HUES64 (cell line): ENCODE measurements around the gene LITAFD. TPM values are rescaled to one million over a fixed set of nuclear protein-coding genes. Genes with fewer than 3 reads are reported as not detected.
"Not testable (repeated sequence)": the region's sequence is repeated elsewhere in the genome, so short reads cannot be mapped to it uniquely, and the experiment has no call there.

Source experiments
- H3K27ac ChIP-seq: 2 replicates; pipeline ENCODE4 v1.7.0; 2013; ENCODE audit warnings: low read depth, low read length, inconsistent platforms
- H3K27me3 ChIP-seq: 2 replicates; pipeline ENCODE4 v1.6.1; 2013; ENCODE audit warnings: mild to moderate bottlenecking, low read length; ENCODE audit not compliant: insufficient read depth
- H3K36me3 ChIP-seq: 2 replicates; pipeline ENCODE4 v1.6.1; 2013; ENCODE audit warnings: mild to moderate bottlenecking, low read length; ENCODE audit not compliant: insufficient read depth
- H3K4me1 ChIP-seq: 2 replicates; pipeline ENCODE4 v1.6.1; 2013; ENCODE audit warnings: mild to moderate bottlenecking, low read length, moderate library complexity; ENCODE audit not compliant: insufficient read depth
- H3K4me3 ChIP-seq: 2 replicates; pipeline ENCODE4 v1.5.1; 2013; ENCODE audit warnings: mild to moderate bottlenecking, low read length, moderate library complexity
- H3K9ac ChIP-seq: 2 replicates; pipeline ENCODE4 v1.6.1; 2013; ENCODE audit warnings: mild to moderate bottlenecking, low read depth, low read length
- H3K9me3 ChIP-seq: 2 replicates; pipeline ENCODE4 v1.6.1; 2013; ENCODE audit warnings: low read depth, low read length; ENCODE audit not compliant: insufficient read depth
- WGBS: fragments of 150-250, 120-280 bp; methylation state at CpG from one replicate; pipeline ENCODE4 v1.1.7; 2013; ENCODE audit warnings: missing lambda C conversion rate; 5-methylcytosine and 5-hydroxymethylcytosine counted together
- polyA plus RNA-seq, 2 experiments: library from polyadenylated mRNA; stranded (reverse); fragments of 50-300 nt; gene quantifications; one replicate each; pipeline ENCODE4 v1.2.3, GENCODE V29; 2013

The LITAFD gene
- not detected for polyA plus RNA-seq (2013, experiment 1 of 2)
- not detected for polyA plus RNA-seq (2013, experiment 2 of 2)

DNA sequence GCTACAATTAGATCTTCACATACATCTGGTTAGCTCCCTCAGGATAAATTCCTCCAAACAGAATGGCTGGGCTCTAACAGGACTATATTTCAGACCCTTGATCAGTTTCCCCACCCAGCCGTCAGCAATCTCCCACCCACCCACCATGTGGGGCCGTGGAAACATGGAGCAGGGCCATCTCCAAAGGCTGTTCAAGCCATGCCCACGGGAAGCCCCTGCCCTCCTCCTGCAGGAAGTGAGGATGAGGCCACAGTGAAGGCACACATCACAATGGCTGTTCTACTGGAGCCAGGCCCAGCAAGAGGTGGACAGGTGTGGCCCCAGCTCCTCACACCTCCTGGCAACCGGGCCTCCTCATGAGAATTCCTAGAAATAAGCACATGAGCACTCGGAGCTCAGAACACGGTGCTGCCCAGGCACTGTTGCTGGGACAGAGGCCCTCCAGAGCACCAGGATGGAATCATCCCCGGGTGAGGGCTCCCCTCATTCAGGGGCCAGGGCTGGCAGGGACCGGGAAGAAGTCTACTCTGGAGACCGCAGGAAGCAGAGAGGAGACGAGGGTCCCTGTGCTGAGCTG lies at the start of gene LITAFD:
Gene LITAFD (plus strand): TSS at position 311 of the 577 bp plus-strand sequence. CDS start 2,005 bp downstream, outside the sequence.
- WGBS, result 90% methylated on average over 10 of the region's 10 CpGs
- H3K27me3 ChIP-seq, result no peaks in the 10 kb centered on the region
- H3K4me3 ChIP-seq, result no peak within 1 kb of the TSS
- H3K9me3 ChIP-seq, result no peaks in the 10 kb centered on the region
- H3K9ac ChIP-seq, result no peak within 1 kb of the TSS
- H3K4me1 ChIP-seq, result peaks cover 18% of the 10 kb centered on the region; the same call in 1 of the 2 replicates
- H3K36me3 ChIP-seq, result peaks cover under 1% of the 10 kb centered on the region; the same call in 1 of the 2 replicates
- H3K27ac ChIP-seq, result no peak within 1 kb of the TSS

GRCh38 chr16:8832717-8833105 lies 49.4 kb upstream of the LITAFD start:
- peak overlapping the region; percentile 84 for H3K9ac ChIP-seq
- H3K27ac ChIP-seq, result peak overlapping the region; percentile 100
- H3K9me3 ChIP-seq, result no peaks in the 10 kb centered on the region
- H3K36me3 ChIP-seq, result peaks cover 22% of the 10 kb centered on the region
- H3K4me1 ChIP-seq, result peaks cover 32% of the 10 kb centered on the region
- no peak overlapping the region for H3K4me3 ChIP-seq
- H3K27me3 ChIP-seq, result no peaks in the 10 kb centered on the region
- 68% methylated on average over 16 of the region's 16 CpGs for WGBS

DNA sequence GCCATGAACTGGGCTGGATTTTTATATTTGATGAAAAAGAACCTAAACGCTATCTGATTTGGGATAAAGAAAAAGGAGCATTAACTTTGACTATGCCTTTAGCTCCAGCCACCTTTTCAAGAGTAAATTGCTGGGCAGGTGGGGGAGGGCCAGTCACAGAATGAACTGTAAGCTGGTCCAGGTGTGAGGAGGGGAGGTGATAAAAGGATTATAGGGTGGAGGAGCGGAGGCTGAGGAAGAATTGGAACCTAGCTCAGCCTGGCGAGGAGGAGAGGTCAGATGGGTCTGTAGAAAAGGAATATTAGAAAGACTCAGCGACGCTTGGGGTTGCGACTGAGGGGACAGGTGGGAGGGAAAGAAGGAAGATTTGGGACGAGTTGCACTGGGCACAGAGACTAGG lies 45.4 kb upstream of the LITAFD start:
- peaks cover 11% of the 10 kb centered on the region for H3K4me1 ChIP-seq
- not testable (repeated sequence) for H3K27me3 ChIP-seq, H3K4me3 ChIP-seq, H3K27ac ChIP-seq, H3K9me3 ChIP-seq, H3K36me3 ChIP-seq, H3K9ac ChIP-seq
- 43% methylated on average over 7 of the region's 7 CpGs for WGBS

DNA sequence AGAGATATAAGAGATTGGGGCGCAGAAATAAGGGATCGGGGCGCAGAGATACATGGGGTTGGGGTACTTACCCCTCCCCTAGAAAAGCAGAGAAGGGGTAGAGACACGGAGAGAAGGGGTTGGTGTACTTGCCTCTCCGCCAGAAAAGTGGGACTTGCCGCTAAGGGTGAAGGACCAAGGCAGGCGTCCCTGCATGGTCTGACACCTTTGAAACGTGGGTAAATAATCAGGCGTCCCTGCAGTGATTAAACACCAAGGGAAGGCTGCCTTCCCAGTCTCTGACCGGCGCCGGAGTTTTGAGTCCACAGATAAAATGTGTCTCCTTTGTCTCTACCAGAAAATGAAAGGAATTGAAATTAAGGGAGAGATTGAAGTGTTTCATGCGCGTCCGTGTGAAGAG lies 44.6 kb upstream of the LITAFD start:
- not testable (repeated sequence) for H3K27ac ChIP-seq
- WGBS, result 81% methylated on average over 15 of the region's 15 CpGs

DNA sequence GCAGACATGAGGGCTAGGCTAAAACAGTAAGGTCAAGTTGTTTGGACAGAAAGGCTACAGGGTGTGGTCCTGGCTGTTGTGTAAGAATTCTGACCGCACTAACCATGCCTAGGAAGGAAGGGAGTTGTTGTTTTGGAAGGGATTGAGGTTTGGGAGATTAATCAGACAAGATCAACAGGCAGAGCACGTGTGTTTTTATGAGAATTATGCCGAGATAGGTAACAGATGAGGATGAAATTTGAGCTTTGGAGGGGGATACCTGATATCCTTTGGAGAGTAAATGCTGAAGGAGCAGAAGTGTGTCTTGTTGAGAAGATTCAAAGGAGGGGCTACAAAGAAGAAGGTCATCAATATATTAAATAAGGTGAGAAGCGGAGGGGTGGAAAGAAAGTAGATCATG lies 40.1 kb upstream of the LITAFD start:
- not testable (repeated sequence) for H3K27me3 ChIP-seq, H3K9ac ChIP-seq, H3K36me3 ChIP-seq, H3K27ac ChIP-seq, H3K9me3 ChIP-seq, H3K4me3 ChIP-seq, H3K4me1 ChIP-seq
- 72% methylated on average over 4 of the region's 4 CpGs for WGBS

More for the DNA sequence above, 44.6 kb upstream of the LITAFD start:
- H3K9me3 ChIP-seq, H3K9ac ChIP-seq, H3K36me3 ChIP-seq, H3K27me3 ChIP-seq, H3K4me3 ChIP-seq, H3K4me1 ChIP-seq: not testable (repeated sequence)

DNA sequence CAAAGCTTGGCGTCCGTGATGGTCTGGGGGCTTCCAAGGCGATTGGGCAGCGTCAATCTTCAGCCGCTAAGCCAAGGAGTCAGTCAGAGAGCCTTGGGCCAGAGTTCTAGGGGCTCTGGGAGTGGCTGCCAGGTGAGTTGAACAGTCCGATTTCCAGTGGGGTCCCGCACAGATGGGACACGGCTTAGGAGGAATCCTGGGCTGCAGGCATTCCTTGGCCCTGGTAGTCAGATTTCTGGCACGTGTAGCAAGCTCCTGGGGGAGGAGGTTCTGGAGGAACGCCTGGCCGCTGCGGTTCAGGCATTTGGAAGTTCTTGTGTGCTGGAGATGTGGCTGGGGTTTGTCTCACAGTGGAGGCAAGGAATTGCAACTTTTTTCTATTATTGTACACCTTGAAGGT lies 38.9 kb upstream of the LITAFD start:
- not testable (repeated sequence) for H3K4me3 ChIP-seq, H3K4me1 ChIP-seq, H3K27me3 ChIP-seq, H3K9me3 ChIP-seq, H3K27ac ChIP-seq, H3K9ac ChIP-seq
- WGBS, result 97% methylated on average over 5 of the region's 12 CpGs
- peaks cover 13% of the 10 kb centered on the region for H3K36me3 ChIP-seq

GRCh38 chr16:8845699-8846298 lies 36.4 kb upstream of the LITAFD start:
- WGBS, result 93% methylated on average over 7 of the region's 7 CpGs
- no peaks in the 10 kb centered on the region for H3K9me3 ChIP-seq
- no peaks in the 10 kb centered on the region for H3K27me3 ChIP-seq
- no peak overlapping the region for H3K4me3 ChIP-seq
- no peak overlapping the region for H3K9ac ChIP-seq
- H3K4me1 ChIP-seq, result no peaks in the 10 kb centered on the region
- no peak overlapping the region for H3K27ac ChIP-seq
- H3K36me3 ChIP-seq, result peaks cover 38% of the 10 kb centered on the region

GRCh38 chr16:8846401-8846932 lies 35.7 kb upstream of the LITAFD start:
- WGBS, result 86% methylated on average over 10 of the region's 10 CpGs
- no peaks in the 10 kb centered on the region for H3K9me3 ChIP-seq

DNA sequence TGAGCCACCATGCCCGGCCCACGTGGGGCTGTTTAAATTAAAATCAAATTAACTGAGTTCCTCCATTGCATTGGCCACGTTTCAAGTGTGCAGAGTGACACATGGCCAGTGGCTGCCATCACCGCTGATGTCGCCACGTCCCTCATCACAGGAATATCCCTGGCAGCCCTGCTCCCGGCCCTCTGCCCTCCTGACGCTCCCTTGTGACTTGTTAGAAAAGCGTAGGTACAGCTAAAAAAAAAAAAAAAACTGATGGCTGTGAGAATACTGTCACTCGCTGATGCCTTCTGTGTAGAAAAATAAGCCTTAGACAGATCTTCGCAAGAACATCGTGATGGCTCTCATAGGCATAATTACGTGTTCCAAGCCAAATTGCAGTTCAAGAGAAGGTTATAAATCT lies 35.0 kb upstream of the LITAFD start:
- no peak overlapping the region for H3K9ac ChIP-seq
- WGBS, result 94% methylated on average over 13 of the region's 13 CpGs
- no peak overlapping the region for H3K4me3 ChIP-seq
- H3K27ac ChIP-seq, result no peak overlapping the region
- peaks cover 48% of the 10 kb centered on the region for H3K36me3 ChIP-seq
- H3K4me1 ChIP-seq, result no peaks in the 10 kb centered on the region
- H3K9me3 ChIP-seq, result no peaks in the 10 kb centered on the region
- no peaks in the 10 kb centered on the region for H3K27me3 ChIP-seq

More at GRCh38 chr16:8846401-8846932, 35.7 kb upstream of the LITAFD start:
- Histone ChIP-seq H3K36me3 (peaks cover 41% of the 10 kb centered on the region), H3K27ac (no peak overlapping the region), H3K4me1 (no peaks in the 10 kb centered on the region), H3K9ac (no peak overlapping the region), H3K4me3 (no peak overlapping the region), H3K27me3 (no peaks in the 10 kb centered on the region)

GRCh38 chr16:8847623-8848022 lies 34.5 kb upstream of the LITAFD start:
- H3K36me3 ChIP-seq, result peaks cover 52% of the 10 kb centered on the region
- H3K4me3 ChIP-seq, result no peak overlapping the region
- no peaks in the 10 kb centered on the region for H3K4me1 ChIP-seq
- H3K9ac ChIP-seq, result no peak overlapping the region
- H3K27me3 ChIP-seq, result no peaks in the 10 kb centered on the region
- no peaks in the 10 kb centered on the region for H3K9me3 ChIP-seq
- 94% methylated on average over 15 of the region's 15 CpGs for WGBS
- no peak overlapping the region for H3K27ac ChIP-seq

DNA sequence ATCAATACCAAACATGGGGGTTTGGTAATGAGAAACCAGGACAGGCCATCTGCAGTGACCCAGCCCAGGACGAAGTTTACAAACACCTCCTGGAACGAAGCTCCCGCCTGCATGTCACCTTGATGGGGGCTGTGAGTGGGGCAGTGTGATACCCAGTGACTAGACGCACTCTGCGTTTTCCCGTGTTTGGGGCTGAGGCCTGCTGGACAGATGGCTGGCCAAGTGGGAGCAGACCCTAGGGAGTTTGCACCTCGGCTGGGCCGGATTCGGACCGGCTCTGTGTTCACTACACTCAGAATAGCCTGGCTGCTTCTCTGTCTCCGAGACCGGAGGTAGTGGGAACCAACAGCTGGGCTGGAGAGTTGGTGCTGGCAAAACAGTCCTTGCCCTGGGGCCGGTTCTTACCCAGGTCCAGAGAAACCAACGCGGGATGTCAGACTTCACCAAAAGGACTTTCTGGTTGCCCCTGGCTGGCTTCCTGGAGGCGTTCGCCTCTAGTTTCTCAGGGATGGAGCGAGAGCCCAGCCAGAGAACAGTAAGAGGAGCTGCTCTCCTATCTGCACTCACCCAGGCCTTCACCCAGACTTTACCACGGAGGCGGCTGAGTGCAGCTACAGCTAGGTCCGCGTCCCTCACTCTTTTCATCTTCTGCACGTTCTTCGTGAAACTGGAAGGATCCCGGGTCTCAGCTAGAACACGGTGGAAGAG lies 33.8 kb upstream of the LITAFD start:
- no peak overlapping the region for H3K9ac ChIP-seq
- H3K27ac ChIP-seq, result peak overlapping the region; percentile 19; the same call in 1 of the 2 replicates
- no peak overlapping the region for H3K4me3 ChIP-seq
- WGBS, result 95% methylated on average over 26 of the region's 26 CpGs
- H3K27me3 ChIP-seq, result no peaks in the 10 kb centered on the region
- peaks cover 4% of the 10 kb centered on the region; the same call in 1 of the 2 replicates for H3K4me1 ChIP-seq
- peaks cover 60% of the 10 kb centered on the region for H3K36me3 ChIP-seq
- H3K9me3 ChIP-seq, result no peaks in the 10 kb centered on the region
